Measurements from ENCODE around the gene RALB. TPM values are rescaled to one million over a fixed set of nuclear protein-coding genes. Genes with fewer than 3 reads are reported as not detected.

The RALB gene
- total RNA-seq, 1 experiment from 2014 or later, result 24.6 TPM

- Histone ChIP-seq H2BK20ac (ENCODE audit: low read depth, low read length, poor library complexity, severe bottlenecking) (no peak overlapping the region), H3K9me3 (ENCODE audit: control insufficient read depth, low read depth, low read length) (no peaks in the 10 kb centered on the region), H4K20me1 (ENCODE audit: control insufficient read depth, insufficient read depth, insufficient read length) (no peaks in the 10 kb centered on the region), H3K14ac (ENCODE audit: insufficient read depth, low read length) (no peak overlapping the region), H3K9ac (ENCODE audit: extremely low read depth, insufficient read length, low read length) (no peak overlapping the region), H3K79me1 (ENCODE audit: insufficient read depth, low read depth, low read length, poor library complexity, severe bottlenecking) (no peaks in the 10 kb centered on the region), H2BK5ac (ENCODE audit: insufficient read length, low read length) (no peak overlapping the region), H2BK120ac (ENCODE audit: low read depth, low read length, poor library complexity, severe bottlenecking) (no peak overlapping the region), H3K18ac (ENCODE audit: insufficient read length, low read depth, low read length) (no peak overlapping the region), H3K27me3 (ENCODE audit: insufficient read depth, low read length) (peaks cover 38% of the 10 kb centered on the region), H2BK12ac (ENCODE audit: insufficient read length, low read depth, low read length) (no peak overlapping the region), H4K5ac (ENCODE audit: insufficient read length, low read depth, low read length) (no peak overlapping the region), H3K4ac (ENCODE audit: low read depth, low read length) (no peak overlapping the region), H4K8ac (replicated peaks; ENCODE audit: insufficient read length, low read depth, low read length) (no peak overlapping the region), H2BK15ac (ENCODE audit: low read depth, low read length) (no peak overlapping the region), H3K23ac (ENCODE audit: insufficient read length, low read depth, low read length) (no peak overlapping the region), H3K27ac (ENCODE audit: insufficient read length, low read depth, low read length) (no peak overlapping the region), H2AK5ac (ENCODE audit: insufficient read length, low read length) (no peak overlapping the region), H2AFZ (ENCODE audit: low read length) (no peak overlapping the region), H3K79me2 (ENCODE audit: insufficient read depth, low read length) (no peaks in the 10 kb centered on the region), H4K91ac (ENCODE audit: insufficient read length, low read depth, low read length) (no peak overlapping the region), H3T11ph (ENCODE audit: low read length) (no peak overlapping the region), H3K23me2 (ENCODE audit: insufficient read length, low read depth, low read length, poor library complexity, severe bottlenecking) (peaks cover 8% of the 10 kb centered on the region), H3K56ac (ENCODE audit: insufficient read length, low read depth, low read length) (no peak overlapping the region), H3K4me1 (ENCODE audit: insufficient read depth, low read length) (no peaks in the 10 kb centered on the region), H3K4me2 (ENCODE audit: insufficient read depth, insufficient read length, low read length) (no peak overlapping the region)
- Mint-ChIP-seq H3K27ac (no peak overlapping the region), H3K9me3 (no peaks in the 10 kb centered on the region), H3K36me3 (ENCODE audit: insufficient read depth in 1 of 3, low read depth in 3 of 3) (no peaks in the 10 kb centered on the region), H3K4me1 (peaks cover 11 to 19% of the 10 kb centered on the region in 2 experiments), H3K27me3 (ENCODE audit: low read depth) (peaks cover 87% of the 10 kb centered on the region), H3K4me3 (no peak overlapping the region)
- no peak for TF ChIP-seq CTCF (conservative IDR thresholded peaks at IDR 0.05)
- no CpG with 5 or more reads among the region's 7 CpGs for WGBS (ENCODE audit: extremely low coverage, insufficient read length, low lambda C conversion rate)
- no peak for DNase-seq
These were observed 89.3 kb downstream of the RALB start for GRCh38 chr2:120341977-120342376.

Measured in H9 (cell line).